Gastroesophageal sphincter (tissue), 3 donors: ENCODE data around the gene MCHR2.

Source experiments
- CTCF ChIP-seq, 4 experiments: fragments of 200-600 bp in 2 of 4; fragments of 450-650 bp in 2 of 4; sonication (generic) in 1 of 4; IDR thresholded peaks; one replicate each; pipeline ENCODE4 v1.5.1; 2017 to 2019; ENCODE audit warnings: antibody characterized with exemption in 4 of 4, mild to moderate bottlenecking in 2 of 4, moderate library complexity in 2 of 4
- EP300 ChIP-seq: sonication (generic); formaldehyde crosslinking; IDR thresholded peaks from one replicate; pipeline ENCODE4 v1.6.1; 2017; ENCODE audit warnings: antibody characterized with exemption, mild to moderate bottlenecking
- POLR2A ChIP-seq, 2 donors: fragments of 450-650 bp; IDR thresholded peaks; one replicate each; pipeline ENCODE4 v1.6.1; 2017; ENCODE audit warnings: antibody characterized with exemption in 2 of 2, mild to moderate bottlenecking in 2 of 2, moderate library complexity in 1 of 2

GRCh38 chr6:100035873-100036653 is 42.0 kb upstream of the MCHR2 start:
- TF ChIP-seq CTCF (IDR thresholded peaks at IDR 0.05) (no peak), EP300 (no peak), POLR2A (IDR thresholded peaks at IDR 0.05) (no peak)
